ENCODE results near the gene BCL7C. TPM values are rescaled to one million over a fixed set of nuclear protein-coding genes. Genes with fewer than 3 reads are reported as not detected.
A peak's percentile ranks its signal among the peaks of the same experiment; 100 is the strongest.

Gene BCL7C
- total and polyA plus RNA-seq, 2 of the 8 experiments (the other 6 are each of a cell fraction or from before 2014, with no cell fraction given), result 8.6 to 17.2 TPM

DNA sequence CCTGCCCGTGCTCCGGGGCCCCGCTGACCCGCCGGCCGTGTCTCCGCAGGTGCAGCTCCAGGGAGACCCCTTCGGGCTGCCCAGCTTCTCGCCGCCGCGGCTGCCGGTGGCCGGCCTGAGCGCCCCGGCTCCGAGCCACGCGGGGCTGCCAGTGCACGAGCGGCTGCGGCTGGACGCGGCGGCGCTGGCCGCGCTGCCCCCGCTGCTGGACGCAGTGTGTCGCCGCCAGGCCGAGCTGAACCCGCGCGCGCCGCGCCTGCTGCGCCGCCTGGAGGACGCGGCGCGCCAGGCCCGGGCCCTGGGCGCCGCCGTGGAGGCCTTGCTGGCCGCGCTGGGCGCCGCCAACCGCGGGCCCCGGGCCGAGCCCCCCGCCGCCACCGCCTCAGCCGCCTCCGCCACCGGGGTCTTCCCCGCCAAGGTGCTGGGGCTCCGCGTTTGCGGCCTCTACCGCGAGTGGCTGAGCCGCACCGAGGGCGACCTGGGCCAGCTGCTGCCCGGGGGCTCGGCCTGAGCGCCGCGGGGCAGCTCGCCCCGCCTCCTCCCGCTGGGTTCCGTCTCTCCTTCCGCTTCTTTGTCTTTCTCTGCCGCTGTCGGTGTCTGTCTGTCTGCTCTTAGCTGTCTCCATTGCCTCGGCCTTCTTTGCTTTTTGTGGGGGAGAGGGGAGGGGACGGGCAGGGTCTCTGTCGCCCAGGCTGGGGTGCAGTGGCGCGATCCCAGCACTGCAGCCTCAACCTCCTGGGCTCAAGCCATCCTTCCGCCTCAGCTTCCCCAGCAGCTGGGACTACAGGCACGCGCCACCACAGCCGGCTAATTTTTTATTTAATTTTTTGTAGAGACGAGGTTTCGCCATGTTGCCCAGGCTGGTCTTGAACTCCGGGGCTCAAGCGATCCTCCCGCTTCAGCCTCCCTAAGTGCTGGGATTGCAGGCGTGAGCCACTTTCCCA is 8.4 kb upstream of the BCL7C start (continued):
- no peak for TF ChIP-seq MAX (IDR thresholded peaks at IDR 0.05)
- 0 out of 3 replicates have a peak, but pooled peaks of 1 of the 2 experiments have one; percentile 8 for TF ChIP-seq EP300 (IDR thresholded peaks at IDR 0.05; ENCODE audit: borderline replicate concordance in 1 of 2, low read depth in 2 of 2, low read length in 2 of 2)
- TF ChIP-seq HDAC2 (IDR thresholded peaks at IDR 0.05; ENCODE audit: borderline replicate concordance in 1 of 2, low read depth in 2 of 2, low read length in 2 of 2), result peak in 1 of 2 experiments; percentile 31; a peak in 2 of 4 replicates
- TF ChIP-seq CHD1 (IDR thresholded peaks at IDR 0.05; ENCODE audit: low read depth, low read length), result no peak
- TF ChIP-seq, protein P1, sequence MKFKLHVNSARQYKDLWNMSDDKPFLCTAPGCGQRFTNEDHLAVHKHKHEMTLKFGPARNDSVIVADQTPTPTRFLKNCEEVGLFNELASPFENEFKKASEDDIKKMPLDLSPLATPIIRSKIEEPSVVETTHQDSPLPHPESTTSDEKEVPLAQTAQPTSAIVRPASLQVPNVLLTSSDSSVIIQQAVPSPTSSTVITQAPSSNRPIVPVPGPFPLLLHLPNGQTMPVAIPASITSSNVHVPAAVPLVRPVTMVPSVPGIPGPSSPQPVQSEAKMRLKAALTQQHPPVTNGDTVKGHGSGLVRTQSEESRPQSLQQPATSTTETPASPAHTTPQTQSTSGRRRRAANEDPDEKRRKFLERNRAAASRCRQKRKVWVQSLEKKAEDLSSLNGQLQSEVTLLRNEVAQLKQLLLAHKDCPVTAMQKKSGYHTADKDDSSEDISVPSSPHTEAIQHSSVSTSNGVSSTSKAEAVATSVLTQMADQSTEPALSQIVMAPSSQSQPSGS (IDR thresholded peaks at IDR 0.05; ENCODE audit: low read length), result no peak
- TF ChIP-seq CBX5 (IDR thresholded peaks at IDR 0.05; ENCODE audit: low read depth, low read length), result no peak
- TF ChIP-seq PHF8 (conservative IDR thresholded peaks at IDR 0.05; ENCODE audit: low read depth, low read length), result peak; percentile 74
- no peak for TF ChIP-seq JUN (IDR thresholded peaks at IDR 0.05; ENCODE audit: low read depth, low read length)
